Neural crest cell (in vitro differentiated cells): ENCODE measurements around the gene COMP. TPM values are rescaled to one million over a fixed set of nuclear protein-coding genes. Genes with fewer than 3 reads are reported as not detected.

ENCODE experiments used
- DNase-seq: peaks from one replicate; pipeline ENCODE4 v3.0.0; 2021; ENCODE audit warnings: low read depth, mixed read lengths, low spot score
- H3K27ac Mint-ChIP-seq: one replicate; pipeline ENCODE4 v1.8.0; 2021; ENCODE audit warnings: mild to moderate bottlenecking, mixed read lengths; ENCODE audit not compliant: unreplicated experiment
- H3K27me3 Mint-ChIP-seq: 2 replicates; pipeline ENCODE4 v1.8.0; 2021; ENCODE audit warnings: low read depth, mild to moderate bottlenecking, mixed read lengths
- H3K36me3 Mint-ChIP-seq: 2 replicates; pipeline ENCODE4 v1.8.0; 2021; ENCODE audit warnings: low read depth, mild to moderate bottlenecking, mixed read lengths
- H3K4me1 Mint-ChIP-seq: 2 replicates; pipeline ENCODE4 v1.8.0; 2021; ENCODE audit warnings: mixed read lengths
- H3K4me3 Mint-ChIP-seq: one replicate; pipeline ENCODE4 v1.8.0; 2021; ENCODE audit warnings: mild to moderate bottlenecking, mixed read lengths
- H3K9me3 Mint-ChIP-seq: 2 replicates; pipeline ENCODE4 v1.8.0; 2021; ENCODE audit warnings: mixed read lengths
- total RNA-seq: library from RNA; stranded (reverse); gene quantifications from 2 replicates; pipeline ENCODE4 v1.2.1, GENCODE V29; 2021
- TF ChIP-seq, protein P1 (sequence below): fragments of 200-600 bp; sonication (generic); conservative IDR thresholded peaks from 2 replicates; pipeline ENCODE4 v1.5.0; 2021; ENCODE audit warnings: antibody characterized with exemption, mild to moderate bottlenecking

COMP gene
- total RNA-seq, 1 donor from 2014 or later = not detected

DNA sequence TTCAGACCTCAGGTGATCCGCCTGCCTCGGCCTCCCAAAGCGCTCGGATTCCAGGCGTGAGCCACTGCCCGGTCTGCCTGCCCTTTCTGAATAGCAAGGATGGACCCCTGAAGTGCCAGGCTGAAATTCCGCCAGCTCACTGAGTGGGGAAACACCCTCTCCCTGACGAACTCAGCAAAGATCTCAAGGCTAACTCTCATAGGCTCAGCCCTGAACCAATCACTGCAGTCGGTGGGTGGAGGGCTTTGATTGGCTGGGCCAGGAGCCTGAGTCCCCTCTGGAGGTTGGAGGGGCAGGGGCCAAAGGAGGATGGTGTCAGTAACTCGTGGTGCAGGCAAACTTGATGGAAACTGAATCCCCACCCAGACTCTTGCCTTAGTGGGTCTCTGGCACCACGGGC is 11.2 kb upstream of the COMP start:
- H3K27me3 Mint-ChIP-seq = peaks cover 17% of the 10 kb centered on the region
- H3K4me1 Mint-ChIP-seq = no peaks in the 10 kb centered on the region
- H3K27ac Mint-ChIP-seq = no peak overlapping the region
- no peak for DNase-seq
- TF ChIP-seq, protein P1, sequence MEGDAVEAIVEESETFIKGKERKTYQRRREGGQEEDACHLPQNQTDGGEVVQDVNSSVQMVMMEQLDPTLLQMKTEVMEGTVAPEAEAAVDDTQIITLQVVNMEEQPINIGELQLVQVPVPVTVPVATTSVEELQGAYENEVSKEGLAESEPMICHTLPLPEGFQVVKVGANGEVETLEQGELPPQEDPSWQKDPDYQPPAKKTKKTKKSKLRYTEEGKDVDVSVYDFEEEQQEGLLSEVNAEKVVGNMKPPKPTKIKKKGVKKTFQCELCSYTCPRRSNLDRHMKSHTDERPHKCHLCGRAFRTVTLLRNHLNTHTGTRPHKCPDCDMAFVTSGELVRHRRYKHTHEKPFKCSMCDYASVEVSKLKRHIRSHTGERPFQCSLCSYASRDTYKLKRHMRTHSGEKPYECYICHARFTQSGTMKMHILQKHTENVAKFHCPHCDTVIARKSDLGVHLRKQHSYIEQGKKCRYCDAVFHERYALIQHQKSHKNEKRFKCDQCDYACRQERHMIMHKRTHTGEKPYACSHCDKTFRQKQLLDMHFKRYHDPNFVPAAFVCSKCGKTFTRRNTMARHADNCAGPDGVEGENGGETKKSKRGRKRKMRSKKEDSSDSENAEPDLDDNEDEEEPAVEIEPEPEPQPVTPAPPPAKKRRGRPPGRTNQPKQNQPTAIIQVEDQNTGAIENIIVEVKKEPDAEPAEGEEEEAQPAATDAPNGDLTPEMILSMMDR = no peak
- no peaks in the 10 kb centered on the region for H3K9me3 Mint-ChIP-seq
- H3K4me3 Mint-ChIP-seq = no peak overlapping the region
- H3K36me3 Mint-ChIP-seq = no peaks in the 10 kb centered on the region

DNA sequence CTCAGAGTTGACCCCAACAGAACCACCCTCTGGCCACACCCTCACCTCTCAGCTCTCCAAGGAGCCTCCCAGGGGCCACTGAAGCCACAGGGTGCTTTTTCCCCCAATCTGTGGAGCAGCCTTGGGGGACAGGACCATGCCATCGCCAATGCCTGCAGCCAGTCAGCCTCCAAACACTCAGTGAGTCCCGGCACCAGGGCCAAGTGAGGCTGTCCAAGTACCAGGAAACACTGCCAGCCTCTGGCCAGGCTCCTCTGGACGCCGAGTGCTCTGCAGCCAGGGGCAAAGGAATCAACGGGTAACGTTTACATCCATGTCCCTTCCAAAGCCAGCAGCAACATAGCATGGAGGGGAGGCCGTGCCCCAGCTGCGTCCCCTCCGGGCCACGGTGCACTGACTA is 9.5 kb upstream of the COMP start:
- Mint-ChIP-seq H3K27ac (no peak overlapping the region), H3K36me3 (no peaks in the 10 kb centered on the region), H3K9me3 (no peaks in the 10 kb centered on the region), H3K27me3 (peaks cover 33% of the 10 kb centered on the region), H3K4me1 (no peaks in the 10 kb centered on the region), H3K4me3 (no peak overlapping the region)
- TF ChIP-seq, protein P1 = no peak
- DNase-seq = no peak

DNA sequence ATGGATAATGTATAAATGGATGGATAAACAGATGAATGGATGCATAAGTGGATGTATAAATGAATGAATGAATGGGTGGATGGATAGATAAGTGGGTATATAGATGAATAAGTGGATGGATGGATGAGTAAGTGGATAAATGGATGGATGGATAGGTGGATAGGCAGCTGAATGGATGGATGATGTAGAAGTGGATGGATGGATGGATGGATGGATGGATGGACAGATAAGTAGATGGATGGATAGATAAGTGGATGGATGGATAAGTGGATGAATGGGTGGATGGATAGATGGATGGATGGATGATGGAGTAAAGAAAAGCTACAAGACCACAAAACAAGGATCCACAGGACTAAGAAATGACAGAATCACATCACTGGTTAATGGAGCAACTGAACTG is 9.0 kb upstream of the COMP start:
- no peak overlapping the region for H3K27ac Mint-ChIP-seq
- H3K27me3 Mint-ChIP-seq = peaks cover 36% of the 10 kb centered on the region
- H3K36me3 Mint-ChIP-seq = no peaks in the 10 kb centered on the region
- no peak for DNase-seq
- TF ChIP-seq, protein P1 = no peak
- H3K4me1 Mint-ChIP-seq = no peaks in the 10 kb centered on the region
- no peak overlapping the region for H3K4me3 Mint-ChIP-seq
- no peaks in the 10 kb centered on the region for H3K9me3 Mint-ChIP-seq

DNA sequence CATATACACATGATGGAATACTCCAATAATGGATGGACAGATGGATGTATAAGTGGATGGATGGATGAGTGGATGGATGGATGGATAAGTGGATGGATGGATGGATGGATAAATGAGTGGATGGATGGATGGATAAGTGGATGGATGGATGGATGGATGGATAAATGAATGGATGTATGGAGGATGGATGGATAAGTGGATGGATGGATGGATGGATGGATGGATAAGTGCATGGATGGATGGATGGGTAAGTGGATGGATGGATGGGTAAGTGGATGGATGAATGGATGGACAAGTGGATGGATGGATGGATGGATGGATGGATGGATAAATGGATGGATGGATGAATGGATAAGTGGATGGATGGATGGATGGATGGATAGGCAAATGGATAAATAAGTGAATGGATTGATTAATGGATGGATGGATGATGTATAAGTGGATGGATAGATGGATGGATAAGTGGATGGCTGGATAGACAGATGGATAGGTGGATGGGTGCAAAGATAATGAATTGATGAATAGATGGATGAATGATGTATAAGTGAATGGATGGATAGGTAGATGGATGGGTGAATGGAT is 8.4 kb upstream of the COMP start:
- Mint-ChIP-seq H3K36me3 (no peaks in the 10 kb centered on the region), H3K4me3 (no peak overlapping the region), H3K27ac (no peak overlapping the region), H3K9me3 (no peaks in the 10 kb centered on the region), H3K4me1 (no peaks in the 10 kb centered on the region), H3K27me3 (peaks cover 42% of the 10 kb centered on the region)
- TF ChIP-seq, protein P1 = no peak
- no peak for DNase-seq

DNA sequence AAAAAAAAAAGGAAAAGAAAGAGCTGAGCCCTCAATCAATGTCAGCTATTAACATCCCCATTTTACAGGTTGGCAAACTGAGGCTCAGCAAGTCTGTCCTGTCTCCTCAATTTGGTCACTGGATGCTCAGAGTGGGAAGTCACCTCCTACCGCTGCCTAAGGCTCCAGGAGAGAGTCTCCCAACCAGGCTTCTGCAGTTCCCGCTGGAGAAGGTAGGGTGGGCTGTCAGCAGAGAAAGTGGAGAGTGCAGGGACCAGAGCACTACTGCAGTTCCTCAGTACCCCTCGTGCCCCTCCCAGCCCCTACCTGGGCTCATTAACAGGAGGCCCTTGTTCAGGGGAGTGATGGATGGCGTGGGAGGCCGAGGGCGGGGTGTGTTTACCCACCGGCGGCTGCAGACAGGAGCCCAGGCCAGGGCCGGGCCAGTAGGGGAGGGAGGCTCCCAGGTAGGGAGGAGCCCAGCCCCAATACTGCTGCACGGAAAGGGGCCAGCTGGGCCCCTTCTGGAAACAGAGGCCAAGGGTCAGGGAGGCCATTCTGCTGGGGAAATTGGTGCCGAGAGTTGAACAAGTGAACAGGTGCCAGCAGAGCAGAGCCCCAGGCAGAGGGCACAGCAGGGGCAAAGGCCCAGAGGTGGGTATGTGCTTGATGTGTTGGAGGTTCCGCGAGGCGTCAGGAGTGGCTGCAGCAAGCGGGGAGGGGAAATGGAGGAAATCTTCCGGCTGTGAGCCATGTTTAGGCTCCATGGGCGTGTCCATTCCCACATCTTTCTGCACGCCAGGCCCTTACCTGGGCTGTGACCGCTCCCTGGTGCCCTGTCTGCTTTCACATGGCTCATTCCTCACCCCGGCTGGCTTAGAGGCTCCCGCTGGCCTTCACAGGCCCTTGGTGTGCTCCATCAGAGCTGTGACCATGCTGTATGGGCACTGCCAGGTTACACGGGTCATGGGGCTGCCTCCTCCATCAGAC is 7.6 kb upstream of the COMP start:
- Mint-ChIP-seq H3K9me3 (no peaks in the 10 kb centered on the region), H3K27ac (no peak overlapping the region), H3K27me3 (peaks cover 46% of the 10 kb centered on the region), H3K36me3 (no peaks in the 10 kb centered on the region), H3K4me1 (no peaks in the 10 kb centered on the region), H3K4me3 (no peak overlapping the region)
- no peak for DNase-seq
- TF ChIP-seq, protein P1 = peak; percentile 30
